Heart left ventricle (tissue), 16 donors: ENCODE data around the gene OPHN1. TPM values are rescaled to one million over a fixed set of nuclear protein-coding genes. Genes with fewer than 3 reads are reported as not detected.

Source experiments
- ATAC-seq, 4 donors: fragments of 200-7000 bp; cut with Tn5 transposase; one replicate each; pipeline ENCODE4 v1.9.1; 2020 to 2022; ENCODE audit warnings: moderate library complexity in 4 of 4, mild to moderate bottlenecking in 3 of 4, moderate number of reproducible peaks in 1 of 4
- DNase-seq, 5 donors: peaks; one replicate each; pipeline ENCODE4 v3.0.0-alpha.2; 2020
- H3K27ac ChIP-seq, 12 donors: fragments of 200-600 bp; sonication (generic) in 4 of 12; one replicate each; pipeline versions ENCODE4 v1.5.0 to v1.8.0; 2016 to 2022; ENCODE audit warnings: mild to moderate bottlenecking in 2 of 12
- H3K27me3 ChIP-seq, 9 donors: fragments of 200-600 bp; sonication (generic) in 2 of 9; one replicate each; pipeline versions ENCODE4 v1.5.1 to v1.8.0; 2016 to 2022; ENCODE audit warnings: mild to moderate bottlenecking in 3 of 9
- H3K36me3 ChIP-seq, 9 donors: fragments of 200-600 bp; sonication (generic) in 2 of 9; one replicate each; pipeline versions ENCODE4 v1.5.0 to v1.8.0; 2018 to 2022; ENCODE audit warnings: mild to moderate bottlenecking in 2 of 9
- H3K4me1 ChIP-seq, 12 donors: fragments of 200-600 bp; sonication (generic) in 4 of 12; one replicate each; pipeline versions ENCODE4 v1.5.0 to v1.8.0; 2016 to 2022; ENCODE audit warnings: mild to moderate bottlenecking in 3 of 12
- H3K4me3 ChIP-seq, 12 donors: fragments of 200-600 bp; sonication (generic) in 4 of 12; one replicate each; pipeline versions ENCODE4 v1.5.0 to v1.8.0; 2017 to 2022; ENCODE audit warnings: mild to moderate bottlenecking in 9 of 12, moderate library complexity in 4 of 12
- H3K9me3 ChIP-seq, 12 donors: fragments of 200-600 bp; sonication (generic) in 4 of 12; one replicate each; pipeline versions ENCODE4 v1.5.0 to v1.8.0; 2016 to 2022; ENCODE audit warnings: mild to moderate bottlenecking in 1 of 12
- CTCF ChIP-seq, 12 donors: fragments of 200-600 bp; sonication (generic) in 4 of 12; IDR thresholded peaks; one replicate each; pipeline versions ENCODE4 v1.5.0 to v1.8.0; 2018 to 2022; ENCODE audit warnings: antibody characterized with exemption in 12 of 12, mild to moderate bottlenecking in 5 of 12
- POLR2A ChIP-seq, 2 donors: fragments of 450-650 bp; IDR thresholded peaks; one replicate each; pipeline ENCODE4 v1.6.1; 2017; ENCODE audit warnings: antibody characterized with exemption in 2 of 2, mild to moderate bottlenecking in 2 of 2, moderate library complexity in 2 of 2
- WGBS, 4 donors: extraction: QIAGEN DNeasy Blood & Tissue Kit in 2 of 4; methylation state at CpG; one replicate each; pipeline versions ENCODE4 v1.1.5 to v1.1.7; 2013 to 2018; 5-methylcytosine and 5-hydroxymethylcytosine counted together
- intact Hi-C, 10 donors: fragments of 100-400 bp; cut with DNase I; formaldehyde crosslinking; loops; one replicate each; pipeline versions ENCODE4 v1.11.1 to v1.14.2; 2022
- polyA plus RNA-seq, 2 donors: library from polyadenylated mRNA; stranded (reverse); fragments of 200-250 nt; gene quantifications; one replicate each; pipeline ENCODE4 v1.2.3, GENCODE V29; 2013
- total RNA-seq, 9 donors: library from RNA; depleted of rRNA in 2 of 9; stranded (reverse); fragments of >200 nt in 2 of 9; fragmentation: NEBNext Ultra II Directional in 3 of 9; extraction: Animal tissue kit (Norgen Biotek cat#: 25700) in 3 of 9; gene quantifications; one replicate each; pipeline versions ENCODE4 v1.1.0 to v1.2.4, GENCODE V29; 2016 to 2023
- donor health status: ischemic (EF 13 %, LVEDD 7.1; RV severe dilation, severe dysfunction).
- donor health status: healthy with polysubstance abuse.
- donor health status: DM: no; HTN: yes; CAD: no.
- donor health status: DM: no; HTN: no; CAD: no.
- donor health status: ischemic (EF 25% LVEDD 6.9; RV normal size, moderate dysfunction).
- donor health status: ischemic (EF 25% LVEDD 5.7; RV mildly dilated, moderate dysfunction).
- donor health status: healthy.
- donor health status: DM: yes; HTN: yes; CAD: no.
- donor health status: ischemic (EF 35%, LVEDD 5.7; RV mildly dilated, moderate dysfunction).
- donor health status: nonischemic (EF 11% LVEDD 7.7; RV severe dilation, severe dysfunction).
- donor health status: DM: yes; HTN: yes; CAD: no.
- donor health status: PGD.
- donor health status: ischemic (EF 29% LVEDD 5.4; RV normal size, mild dysfunction).
- donor health status: nonischemic (EF 23%, LVEDD 6.1; RV moderate dilation, normal function).

Gene OPHN1
- total and polyA plus RNA-seq, 11 donors = 0.95 to 9.6 (median 5.7) TPM

GRCh38 chrX:68249903-68250302, 183.4 kb downstream of the OPHN1 start:
- H3K9me3 ChIP-seq = no peaks in the 10 kb centered on the region
- peaks cover 0 to 14% (median 0%) of the 10 kb centered on the region in 12 donors for H3K4me1 ChIP-seq
- DNase-seq (no peak), ATAC-seq (peak in 1 of 4 donors; percentile 73)
- H3K27ac ChIP-seq = peak overlapping the region in 4 of 12 donors; percentile 0 to 57 (median 17)
- TF ChIP-seq POLR2A (IDR thresholded peaks at IDR 0.05) (no peak), CTCF (IDR thresholded peaks at IDR 0.05) (no peak)
- WGBS, 4 donors = 53 to 70% (median 59%) methylated on average over 2 of the region's 2 CpGs
- no peak overlapping the region for H3K4me3 ChIP-seq
- intact Hi-C loops = loop anchor here in 1 of 10 donors (10.0 kb wide), 1 partner anchor 185 kb away; the partner anchor contains the start of gene OPHN1
- H3K36me3 ChIP-seq = no peaks in the 10 kb centered on the region
- H3K27me3 ChIP-seq = no peaks in the 10 kb centered on the region

- H3K9me3 ChIP-seq = no peaks in the 10 kb centered on the region
- H3K27ac ChIP-seq = peak overlapping the region in 3 of 12 donors; percentile 0 to 17 (median 17)
- H3K27me3 ChIP-seq = no peaks in the 10 kb centered on the region
- H3K4me3 ChIP-seq = no peak overlapping the region
- ATAC-seq (peak; percentile 83 to 93 (median 90)), DNase-seq (peak; percentile 30 to 64 (median 44))
- TF ChIP-seq CTCF (IDR thresholded peaks at IDR 0.05) = no peak
- H3K36me3 ChIP-seq = no peaks in the 10 kb centered on the region
- 34 to 55% (median 44%) methylated on average over 5 of the region's 5 CpGs for WGBS, 4 donors
- peaks cover 0 to 14% (median 0%) of the 10 kb centered on the region in 12 donors for H3K4me1 ChIP-seq
- intact Hi-C loops = loop anchor here in 1 of 10 donors (10.0 kb wide), 1 partner anchor 185 kb away; the partner anchor contains the start of gene OPHN1
Measured at GRCh38 chrX:68249401-68249831, 183.9 kb downstream of the OPHN1 start.

- Histone ChIP-seq H3K4me3 (no peak overlapping the region), H3K9me3 (no peaks in the 10 kb centered on the region), H3K36me3 (no peaks in the 10 kb centered on the region), H3K4me1 (no peaks in the 10 kb centered on the region), H3K27ac (no peak overlapping the region), H3K27me3 (no peaks in the 10 kb centered on the region)
- 68 to 92% (median 79%) methylated on average over 7 of the region's 7 CpGs for WGBS, 4 donors
- peak in 4 of 12 donors; percentile 9 to 41 (median 19) for TF ChIP-seq CTCF (IDR thresholded peaks at IDR 0.05)
- TF ChIP-seq POLR2A (IDR thresholded peaks at IDR 0.05) = no peak
- intact Hi-C loops = no loop called here
- DNase-seq (no peak), ATAC-seq (no peak)
Measured at GRCh38 chrX:68238568-68238967, 194.7 kb downstream of the OPHN1 start.

GRCh38 chrX:68234171-68234910, 199.0 kb downstream of the OPHN1 start:
- ATAC-seq = no peak
- intact Hi-C loops = no loop called here
- no peak for DNase-seq
- Histone ChIP-seq H3K27me3 (no peaks in the 10 kb centered on the region), H3K4me1 (no peaks in the 10 kb centered on the region), H3K27ac (no peak overlapping the region), H3K36me3 (no peaks in the 10 kb centered on the region), H3K9me3 (no peaks in the 10 kb centered on the region), H3K4me3 (no peak overlapping the region)
- TF ChIP-seq CTCF (IDR thresholded peaks at IDR 0.05) (no peak), POLR2A (IDR thresholded peaks at IDR 0.05) (no peak)
- WGBS, 4 donors = 75 to 84% (median 79%) methylated on average over 6 of the region's 6 CpGs
